ENCODE measurements around the gene MAP6D1.

DNA sequence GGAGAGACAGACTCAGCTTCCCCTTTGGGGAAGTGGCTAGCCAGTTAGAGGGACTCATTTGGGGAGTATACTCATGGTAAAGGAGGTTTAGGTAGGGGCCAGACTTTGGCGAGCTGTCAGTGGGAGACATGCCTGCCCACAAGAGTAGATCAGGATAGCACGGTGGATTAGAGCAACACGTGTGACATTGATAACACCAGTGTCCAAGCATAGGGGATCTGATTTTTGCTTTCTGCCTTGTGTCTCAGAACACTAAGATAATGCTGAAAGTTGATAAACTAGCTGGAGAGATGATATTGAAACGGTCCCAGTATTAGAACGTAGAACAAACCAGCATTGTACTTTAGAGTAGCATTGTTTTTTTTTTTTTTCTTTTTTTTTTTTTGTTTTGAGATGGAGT is 25.9 kb downstream of the MAP6D1 start:
- TF ChIP-seq EZH2 (IDR thresholded peaks at IDR 0.05; ENCODE audit: low read length, unreplicated experiment), result no peak
- no peak for TF ChIP-seq CTCF (conservative IDR thresholded peaks at IDR 0.05; ENCODE audit: low read depth, low read length)
- TF ChIP-seq EZH2phosphoT487 (IDR thresholded peaks at IDR 0.05; ENCODE audit: borderline replicate concordance, low read length), result no peak

Data from PC-3 (cell line).